ENCODE results near the gene UQCRH.

The UQCRH gene

DNA sequence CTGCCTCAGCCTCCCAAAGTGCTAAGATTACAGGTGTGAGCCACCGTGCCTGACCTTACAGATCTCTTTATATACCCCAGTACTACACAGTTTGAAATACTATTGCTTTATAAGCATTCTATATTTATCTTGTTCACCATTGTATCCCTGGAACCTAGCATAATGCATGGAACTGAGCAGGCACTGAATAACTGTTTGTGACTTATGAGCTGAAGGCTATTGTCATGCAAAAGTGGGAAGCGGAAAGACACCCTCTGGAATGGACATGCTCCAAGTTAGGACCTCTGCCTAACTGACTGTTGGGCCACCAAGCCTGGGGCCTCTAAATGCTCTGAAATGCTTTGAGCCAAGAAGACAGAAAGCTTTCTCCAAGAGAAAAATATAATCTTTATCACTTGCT, 8.2 kb upstream of the UQCRH start:
- no peak overlapping the region for H3K4me3 ChIP-seq (ENCODE audit: low read depth, low read length)
- no peak for DNase-seq (ENCODE audit: low read depth)
- TF ChIP-seq, protein P1, sequence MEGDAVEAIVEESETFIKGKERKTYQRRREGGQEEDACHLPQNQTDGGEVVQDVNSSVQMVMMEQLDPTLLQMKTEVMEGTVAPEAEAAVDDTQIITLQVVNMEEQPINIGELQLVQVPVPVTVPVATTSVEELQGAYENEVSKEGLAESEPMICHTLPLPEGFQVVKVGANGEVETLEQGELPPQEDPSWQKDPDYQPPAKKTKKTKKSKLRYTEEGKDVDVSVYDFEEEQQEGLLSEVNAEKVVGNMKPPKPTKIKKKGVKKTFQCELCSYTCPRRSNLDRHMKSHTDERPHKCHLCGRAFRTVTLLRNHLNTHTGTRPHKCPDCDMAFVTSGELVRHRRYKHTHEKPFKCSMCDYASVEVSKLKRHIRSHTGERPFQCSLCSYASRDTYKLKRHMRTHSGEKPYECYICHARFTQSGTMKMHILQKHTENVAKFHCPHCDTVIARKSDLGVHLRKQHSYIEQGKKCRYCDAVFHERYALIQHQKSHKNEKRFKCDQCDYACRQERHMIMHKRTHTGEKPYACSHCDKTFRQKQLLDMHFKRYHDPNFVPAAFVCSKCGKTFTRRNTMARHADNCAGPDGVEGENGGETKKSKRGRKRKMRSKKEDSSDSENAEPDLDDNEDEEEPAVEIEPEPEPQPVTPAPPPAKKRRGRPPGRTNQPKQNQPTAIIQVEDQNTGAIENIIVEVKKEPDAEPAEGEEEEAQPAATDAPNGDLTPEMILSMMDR (IDR thresholded peaks at IDR 0.05; ENCODE audit: low read depth, low read length, missing control alignments), result no peak

DNA sequence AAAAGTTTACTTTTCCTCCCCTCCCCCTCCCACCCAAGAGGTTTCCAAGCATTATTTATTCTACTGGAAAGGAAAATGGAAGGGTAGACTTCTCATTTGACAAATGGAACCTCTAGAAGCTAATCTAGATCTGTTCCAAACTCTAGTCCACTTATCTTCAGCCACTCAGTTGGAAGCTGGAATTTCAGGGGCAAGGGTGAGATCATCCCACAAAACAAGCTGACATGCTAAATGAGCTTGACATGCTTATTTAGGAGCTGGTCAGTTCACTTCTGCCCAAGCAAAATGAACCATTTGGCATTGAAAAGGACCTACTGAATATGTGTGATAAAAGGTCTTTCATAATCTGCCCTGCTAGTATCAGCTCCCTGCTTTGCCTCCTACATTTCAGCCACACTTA, 5.1 kb upstream of the UQCRH start:
- TF ChIP-seq, protein P1 (IDR thresholded peaks at IDR 0.05; ENCODE audit: low read depth, low read length, missing control alignments), result no peak
- H3K4me3 ChIP-seq (ENCODE audit: low read depth, low read length), result no peak overlapping the region
- no peak for DNase-seq (ENCODE audit: low read depth)

DNA sequence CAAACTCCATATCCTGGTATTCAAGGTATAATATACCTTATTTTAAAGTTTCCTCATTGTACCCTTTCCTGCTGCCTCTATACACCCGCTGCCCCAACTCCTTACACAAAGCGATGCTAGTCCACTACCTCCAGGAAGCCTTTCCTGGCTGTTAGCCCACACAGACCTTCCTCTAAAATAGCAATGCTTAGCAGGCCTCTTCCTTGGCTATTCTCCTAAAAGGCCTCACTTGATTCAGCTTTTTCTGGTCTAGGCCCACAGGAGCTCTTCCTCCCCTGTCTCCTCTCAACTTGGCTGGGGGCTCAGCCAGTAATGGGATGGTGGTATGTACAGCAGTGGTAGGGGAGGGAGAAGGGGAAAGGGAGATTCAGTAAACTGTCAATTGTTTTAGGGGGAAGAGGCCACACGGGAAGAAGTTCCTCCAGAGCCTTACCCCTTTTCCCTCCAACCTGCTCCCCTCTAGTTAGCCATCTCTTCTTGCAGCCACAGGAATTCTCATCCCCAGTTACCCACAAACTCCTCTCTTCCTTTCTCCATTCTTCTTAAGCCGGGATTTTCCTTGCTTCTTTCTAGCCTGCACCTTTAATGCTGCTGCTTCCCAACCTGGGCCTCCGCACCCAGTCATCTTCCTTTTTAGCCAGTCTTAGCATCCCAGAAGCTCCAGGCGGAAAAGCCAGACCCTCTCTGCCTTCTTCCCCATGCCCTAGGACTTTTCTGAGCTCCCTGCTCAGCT, 2.7 kb upstream of the UQCRH start:
- H3K4me3 ChIP-seq (ENCODE audit: low read depth, low read length), result peak overlapping the region; percentile 96
- TF ChIP-seq, protein P1 (IDR thresholded peaks at IDR 0.05; ENCODE audit: low read depth, low read length, missing control alignments), result no peak
- DNase-seq (ENCODE audit: low read depth), result no peak

DNA sequence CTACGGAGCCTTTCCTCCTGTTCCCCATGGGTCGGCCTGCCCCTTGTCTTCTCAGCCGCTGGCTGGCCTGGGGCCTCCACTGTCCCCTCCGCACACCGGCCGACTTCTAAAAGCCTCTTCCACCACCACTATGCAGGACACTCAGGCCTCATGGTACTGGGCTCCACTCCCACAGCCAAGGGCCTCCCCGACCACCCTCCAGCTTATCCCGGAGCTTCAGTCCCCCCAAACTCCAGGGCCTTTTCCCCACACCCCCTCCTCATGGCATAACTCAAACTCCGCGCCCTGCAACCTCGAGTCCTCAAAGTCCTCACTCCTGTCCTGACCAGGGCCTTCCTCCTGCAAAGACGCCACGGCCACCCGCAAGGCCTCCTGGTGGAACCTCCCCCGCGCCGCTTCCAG, 2.1 kb upstream of the UQCRH start:
- H3K4me3 ChIP-seq (ENCODE audit: low read depth, low read length), result peak overlapping the region; percentile 96
- no peak for DNase-seq (ENCODE audit: low read depth)
- TF ChIP-seq, protein P1 (IDR thresholded peaks at IDR 0.05; ENCODE audit: low read depth, low read length, missing control alignments), result no peak

DNA sequence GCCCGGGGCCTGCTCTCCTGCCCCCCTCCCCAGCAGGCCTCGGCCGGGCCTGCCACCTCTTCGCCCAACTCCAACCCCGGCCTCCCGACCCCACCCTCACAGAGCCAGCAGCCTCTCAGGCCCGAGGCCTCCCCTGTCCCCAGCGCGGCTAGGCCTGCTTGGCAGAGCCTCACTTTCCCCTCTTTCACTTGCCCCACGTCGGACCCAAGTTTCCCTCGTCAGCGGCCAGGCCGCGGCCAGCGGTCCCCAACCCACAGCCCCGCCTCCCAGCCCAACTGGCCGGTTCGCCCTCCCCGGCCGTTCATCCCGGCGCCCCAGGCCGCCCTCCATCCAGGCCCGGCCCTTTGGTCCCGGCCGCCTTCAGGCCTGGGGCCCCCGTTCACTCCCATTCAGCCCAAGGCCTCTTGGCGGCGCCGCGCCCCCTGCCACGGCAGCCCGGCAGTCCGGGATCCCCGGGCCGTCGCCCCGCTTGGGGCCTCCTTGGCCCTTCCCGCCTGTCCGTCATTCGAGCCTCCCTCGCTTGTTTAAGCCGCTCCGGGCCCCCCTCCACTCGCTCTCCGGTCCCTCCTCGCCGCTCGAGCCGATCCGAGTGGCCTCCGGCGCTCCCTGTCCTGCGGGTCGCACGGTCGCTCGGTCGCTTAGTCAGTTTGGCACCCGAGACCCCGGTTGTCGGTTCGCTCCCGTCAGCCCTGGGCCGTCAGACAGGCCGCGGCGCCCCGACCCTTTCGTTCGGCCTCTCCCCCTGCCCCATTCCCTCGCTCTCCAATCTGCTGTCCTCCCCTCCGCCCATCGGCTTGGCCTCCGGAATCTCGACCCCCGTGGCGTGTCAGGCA, 1.5 kb upstream of the UQCRH start:
- DNase-seq (ENCODE audit: low read depth), result no peak
- TF ChIP-seq, protein P1 (IDR thresholded peaks at IDR 0.05; ENCODE audit: low read depth, low read length, missing control alignments), result peak; percentile 47

DNA sequence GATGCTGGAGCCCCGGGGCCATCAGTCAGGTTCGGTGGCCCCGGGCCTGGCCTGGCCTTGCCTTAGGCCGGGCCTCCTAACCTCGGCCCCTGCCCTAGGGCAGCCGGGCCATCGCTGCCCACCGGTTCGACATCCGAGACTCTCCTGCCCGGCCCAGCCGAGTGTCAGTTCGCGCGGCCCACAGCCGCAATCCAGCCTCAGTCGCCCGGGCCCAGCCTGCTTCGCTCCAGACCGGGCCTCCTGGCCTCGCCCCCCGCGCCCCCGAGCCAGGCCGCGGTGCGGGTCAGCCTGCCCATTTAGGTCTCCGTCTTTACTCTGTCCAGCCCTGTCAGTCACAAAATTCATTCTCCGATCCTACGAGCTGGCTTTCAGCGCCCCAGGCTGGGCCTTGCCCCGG, 859 bp upstream of the UQCRH start:
- TF ChIP-seq, protein P1 (IDR thresholded peaks at IDR 0.05; ENCODE audit: low read depth, low read length, missing control alignments), result no peak
- H3K4me3 ChIP-seq (ENCODE audit: low read depth, low read length), result peak overlapping the region; percentile 96
- no peak for DNase-seq (ENCODE audit: low read depth)

More for the DNA sequence above, 1.5 kb upstream of the UQCRH start:
- H3K4me3 ChIP-seq (ENCODE audit: low read depth, low read length), result peak overlapping the region; percentile 96
